H4 (cell line): ENCODE data around the gene CMSS1. TPM values are rescaled to one million over a fixed set of nuclear protein-coding genes. Genes with fewer than 3 reads are reported as not detected.
"Not testable (repeated sequence)": the region's sequence is repeated elsewhere in the genome, so short reads cannot be mapped to it uniquely, and the experiment has no call there.

Experiments
- DNase-seq: peaks from one replicate; pipeline ENCODE4 v3.0.0-alpha.2; 2015; ENCODE audit warnings: low spot score
- total RNA-seq: library from RNA; depleted of rRNA; stranded (reverse); fragments of >200 nt; shearing (Covaris generic); gene quantifications from 2 replicates; pipeline ENCODE4 v1.2.3, GENCODE V29; 2014

Gene CMSS1
- total RNA-seq, 1 experiment from 2014 or later = 39.3 TPM

- DNase-seq = no peak
Observed at GRCh38 chr3:99817047-99817436, 620 bp upstream of the CMSS1 start.

DNA sequence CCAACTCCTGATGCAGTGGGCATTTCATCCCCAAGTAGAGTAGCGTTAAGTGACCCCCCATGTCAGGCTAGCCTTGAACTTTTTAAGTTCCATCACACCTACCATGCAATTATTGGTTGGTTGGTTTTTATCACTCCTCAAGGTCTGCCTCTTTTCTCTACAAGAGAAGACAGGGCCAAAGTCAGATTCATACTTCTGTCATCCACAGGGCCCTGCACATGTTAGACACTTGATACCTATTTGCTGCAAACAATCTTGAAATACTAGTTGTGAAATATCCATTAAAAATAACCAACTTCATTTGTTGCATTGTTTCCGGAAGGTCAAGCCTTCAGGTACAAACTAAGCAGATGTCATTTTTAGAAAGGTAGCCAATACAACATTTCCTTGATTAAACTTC is 1.2 kb downstream of the CMSS1 start:
- no peak for DNase-seq

DNA sequence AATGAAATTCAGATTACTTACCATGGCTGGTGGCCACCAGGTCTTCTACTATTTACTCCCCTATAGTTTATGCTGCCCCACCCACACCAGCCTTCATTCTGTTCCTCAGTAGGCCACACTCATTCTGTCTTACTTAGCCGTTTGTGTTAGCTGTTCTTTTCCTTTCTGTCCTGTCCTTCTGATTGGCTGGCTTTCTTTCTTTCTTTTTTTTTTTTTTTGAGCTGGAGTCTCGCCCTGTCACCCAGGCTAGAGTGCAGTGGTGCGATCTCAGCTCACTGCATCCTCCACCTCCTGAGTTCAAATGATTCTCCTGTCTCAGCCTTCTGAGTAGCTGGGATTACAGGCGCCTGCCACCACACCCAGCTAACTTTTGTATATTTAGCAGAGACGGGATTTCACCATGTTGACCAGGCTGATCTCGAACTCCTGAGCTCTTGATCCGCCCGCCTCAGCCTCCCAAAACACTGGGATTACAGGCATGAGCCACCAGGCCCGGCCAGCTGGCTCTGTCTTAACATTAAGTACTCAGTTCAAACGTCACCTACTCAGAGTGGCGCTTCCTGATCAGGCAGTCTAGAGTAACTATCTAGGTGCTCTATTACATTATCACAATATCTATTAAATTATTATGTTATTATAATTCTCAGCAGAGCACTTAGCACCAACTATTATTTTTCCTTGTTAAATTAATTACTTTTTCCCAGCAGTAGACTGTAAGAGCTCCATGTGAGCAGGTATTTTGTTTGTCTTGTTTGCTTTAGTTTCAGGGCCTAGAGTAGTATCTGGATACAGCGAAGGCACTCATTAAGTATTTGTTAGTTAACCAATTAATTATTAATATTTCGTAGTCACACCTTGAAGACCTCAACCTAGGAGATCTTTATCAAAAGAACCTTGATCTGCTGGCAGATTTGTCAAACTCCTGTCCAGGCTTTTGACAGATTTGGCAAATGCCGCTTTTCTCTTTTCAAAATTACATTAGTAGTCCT is 6.4 kb downstream of the CMSS1 start:
- no peak for DNase-seq

DNA sequence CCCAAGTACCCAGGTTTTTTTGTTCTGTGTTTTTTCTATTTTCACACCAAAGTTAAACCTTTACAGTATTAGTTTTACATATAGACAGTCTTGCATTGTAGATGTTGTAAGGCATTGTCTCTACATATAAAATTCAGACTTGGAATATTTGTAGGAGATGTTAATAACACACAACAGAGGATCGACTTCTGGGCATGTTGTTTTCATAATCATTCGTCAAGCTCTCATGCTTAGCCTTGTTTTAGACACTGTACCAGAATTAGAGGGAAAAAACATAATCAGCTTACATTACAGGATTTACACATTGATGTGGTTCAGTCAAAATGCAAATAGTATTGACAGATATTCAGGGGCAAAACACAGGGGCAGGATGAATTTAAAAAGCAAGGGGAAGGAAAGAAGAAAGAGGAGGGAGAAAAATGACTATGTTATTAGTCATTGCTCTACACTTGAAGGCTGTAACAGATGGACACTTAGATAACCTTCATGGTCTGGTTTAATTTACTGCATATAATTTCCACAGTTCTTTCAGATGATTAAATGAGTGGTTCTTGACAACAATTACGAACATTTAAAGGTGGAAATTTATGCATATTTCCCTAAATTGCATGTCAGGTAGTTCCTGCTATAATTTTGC is 7.5 kb downstream of the CMSS1 start:
- no peak for DNase-seq

GRCh38 chr3:99829844-99830243 is 12.2 kb downstream of the CMSS1 start:
- no peak for DNase-seq

GRCh38 chr3:99833617-99834205 is 16.0 kb downstream of the CMSS1 start:
- DNase-seq = no peak

DNA sequence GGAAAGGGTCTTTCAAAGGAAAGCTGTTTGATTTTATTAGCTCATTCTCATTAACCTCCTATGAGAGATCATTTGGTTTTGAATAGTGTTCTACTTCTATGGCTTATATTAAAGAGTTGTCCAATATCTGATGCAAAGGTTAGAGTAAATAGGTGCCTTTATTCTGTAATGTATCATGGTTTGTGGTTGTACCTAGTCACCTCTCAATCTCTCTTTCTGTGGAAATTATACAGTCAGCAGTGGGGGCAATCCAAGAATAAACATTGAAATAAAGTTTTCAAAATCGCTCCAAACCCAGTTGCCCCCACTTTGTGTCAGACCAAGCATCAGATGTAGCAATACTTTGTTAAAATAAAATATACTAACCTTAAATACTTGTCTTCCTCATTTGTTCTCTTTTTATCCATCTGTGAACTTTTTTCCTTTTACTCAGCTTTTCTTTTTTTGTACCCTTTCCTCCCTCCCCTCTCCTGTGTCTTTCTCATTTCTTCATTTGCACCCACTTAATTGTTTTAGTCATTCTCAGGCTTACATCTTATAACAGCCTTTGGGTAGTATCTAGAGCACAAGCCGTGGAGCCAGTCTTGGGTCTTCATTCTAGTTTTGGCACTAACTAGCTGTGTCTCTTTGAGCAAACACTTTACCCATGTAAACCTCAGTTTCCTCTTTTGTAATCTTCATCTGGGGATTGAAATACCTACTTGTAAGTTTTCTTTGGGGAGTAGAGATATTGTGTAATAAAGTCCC is 16.7 kb downstream of the CMSS1 start:
- no peak for DNase-seq

DNA sequence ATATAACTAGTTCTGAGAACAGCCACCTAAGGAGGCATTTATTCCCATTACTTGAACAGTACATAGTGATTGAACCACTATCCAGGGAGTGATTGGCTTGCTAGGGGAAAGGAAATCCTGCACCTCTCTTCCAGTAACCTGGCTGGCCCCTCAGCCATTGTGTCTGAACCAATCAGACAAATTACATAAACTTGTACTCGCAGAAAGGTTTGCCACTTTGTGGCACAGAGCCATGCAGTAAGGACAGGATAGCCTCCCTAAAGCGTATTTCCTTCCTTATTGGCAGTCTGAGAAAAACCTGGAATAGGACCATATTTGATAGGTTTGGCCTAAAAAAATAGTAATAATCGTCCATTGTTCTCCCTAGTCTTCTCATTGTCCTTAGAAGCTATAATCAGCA is 19.0 kb downstream of the CMSS1 start:
- DNase-seq = no peak

DNA sequence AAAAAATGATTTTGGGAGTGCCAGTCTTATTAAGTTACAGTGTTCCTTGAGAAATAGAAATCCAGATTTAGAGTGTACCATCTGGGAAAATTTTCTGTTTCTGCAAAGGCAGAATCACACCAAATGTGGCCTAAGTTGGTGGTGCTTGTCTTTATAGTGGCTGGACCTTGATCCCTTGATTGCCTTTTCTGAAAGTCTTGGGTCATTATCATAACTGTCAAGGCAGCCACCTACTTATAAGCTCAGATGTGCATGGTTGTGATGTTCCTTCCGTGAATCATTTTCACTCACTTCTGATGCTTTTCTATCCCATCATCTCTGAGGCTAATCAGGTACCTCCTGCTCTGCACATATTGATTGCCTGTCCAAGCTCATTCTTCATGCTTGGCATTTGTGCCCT is 20.1 kb downstream of the CMSS1 start:
- no peak for DNase-seq

DNA sequence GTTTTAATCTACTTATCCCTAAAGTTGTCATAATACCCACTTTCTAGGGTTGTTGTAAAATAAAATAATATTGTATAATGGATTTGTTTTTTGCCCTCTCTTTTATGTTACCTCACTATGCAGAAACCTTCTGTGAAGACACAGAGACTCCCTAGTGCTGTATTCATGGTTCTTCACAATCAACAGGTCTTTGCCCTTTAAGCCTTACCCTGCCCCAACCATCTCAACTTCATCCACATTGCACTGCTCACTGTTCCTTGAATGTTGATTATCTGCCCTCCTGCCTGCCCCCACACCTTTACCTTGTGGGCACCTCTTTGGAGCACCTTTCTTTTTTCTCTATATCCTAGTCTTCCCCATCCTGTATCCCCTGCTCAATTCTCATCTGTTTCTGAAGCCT is 21.1 kb downstream of the CMSS1 start:
- no peak for DNase-seq

- no peak for DNase-seq
Observed at GRCh38 chr3:99839613-99840012, 22.0 kb downstream of the CMSS1 start.

DNA sequence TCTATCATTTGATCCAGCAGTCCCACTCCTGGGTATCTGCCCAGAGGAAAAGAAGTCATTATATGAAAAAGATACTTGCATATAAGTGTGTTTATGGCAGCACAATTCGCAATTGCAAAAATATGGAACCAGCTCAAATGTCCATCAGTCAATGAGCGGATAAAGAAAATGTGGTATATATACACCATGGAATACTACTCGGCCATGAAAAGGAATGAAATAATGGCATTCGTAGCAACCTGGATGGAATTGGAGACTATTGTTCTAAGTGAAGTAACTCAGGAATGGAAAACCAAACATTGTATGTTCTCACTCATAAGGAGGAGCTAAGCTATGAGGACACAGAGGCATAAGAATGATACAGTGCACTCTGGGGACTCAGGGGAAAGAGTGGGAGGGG is 24.3 kb downstream of the CMSS1 start:
- DNase-seq = not testable (repeated sequence)

DNA sequence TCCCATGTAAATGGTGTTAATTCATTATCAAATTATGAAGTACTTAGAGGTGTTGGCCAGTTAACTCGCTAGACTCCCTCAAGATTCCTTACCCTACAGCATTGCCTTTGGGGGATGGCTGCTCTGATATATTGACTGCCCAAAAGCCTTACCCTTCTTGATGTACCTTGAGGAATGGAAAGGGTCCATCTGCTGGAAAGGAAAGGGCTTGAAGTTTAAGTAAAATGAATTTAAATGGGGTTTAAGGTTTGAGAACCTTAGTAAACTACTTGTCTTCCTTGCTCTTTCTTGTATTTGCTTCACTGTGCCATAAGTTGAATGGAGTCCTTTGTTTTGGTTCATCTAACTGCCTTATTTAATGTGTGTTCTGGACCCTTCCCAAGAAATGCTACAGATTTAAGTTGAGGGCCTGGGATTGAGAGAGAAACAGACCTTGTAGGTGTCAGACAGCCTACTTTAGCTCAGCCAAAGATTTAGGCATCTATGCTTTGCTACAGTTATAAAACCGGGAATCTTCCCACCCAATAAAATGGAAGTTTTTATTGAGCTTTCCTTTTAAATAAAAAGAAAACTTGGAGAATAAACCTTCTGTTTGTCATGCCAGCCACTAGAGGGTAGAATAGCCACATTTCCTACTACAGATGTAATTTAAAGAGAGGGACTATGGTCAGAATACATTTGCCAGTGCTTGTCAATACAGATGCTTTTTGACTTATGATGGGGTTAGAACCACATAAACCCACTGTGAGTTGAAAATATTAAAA is 25.3 kb downstream of the CMSS1 start:
- peak; percentile 63 for DNase-seq

- DNase-seq = no peak
Observed at GRCh38 chr3:99843590-99844258, 26.1 kb downstream of the CMSS1 start.

GRCh38 chr3:99845331-99845730 is 27.7 kb downstream of the CMSS1 start:
- DNase-seq = no peak

DNA sequence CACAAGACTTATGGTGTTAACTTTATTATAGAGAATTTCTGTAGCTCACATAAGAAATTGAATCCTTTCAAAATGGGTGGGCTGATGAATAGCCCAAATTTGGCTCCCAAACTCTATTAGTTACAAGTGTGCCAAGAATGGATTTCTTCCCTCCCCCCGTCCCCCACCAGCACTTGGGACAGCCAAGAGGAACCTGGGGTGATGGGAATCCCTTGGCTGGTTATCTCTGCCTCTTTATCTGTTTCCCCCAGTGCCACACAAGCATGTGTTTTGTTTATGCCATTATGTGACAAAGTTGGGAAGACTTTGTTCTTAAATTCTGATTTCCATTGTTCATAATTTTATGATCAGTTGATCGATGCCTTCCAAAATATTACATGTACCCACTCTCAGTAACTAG is 28.3 kb downstream of the CMSS1 start:
- no peak for DNase-seq

DNA sequence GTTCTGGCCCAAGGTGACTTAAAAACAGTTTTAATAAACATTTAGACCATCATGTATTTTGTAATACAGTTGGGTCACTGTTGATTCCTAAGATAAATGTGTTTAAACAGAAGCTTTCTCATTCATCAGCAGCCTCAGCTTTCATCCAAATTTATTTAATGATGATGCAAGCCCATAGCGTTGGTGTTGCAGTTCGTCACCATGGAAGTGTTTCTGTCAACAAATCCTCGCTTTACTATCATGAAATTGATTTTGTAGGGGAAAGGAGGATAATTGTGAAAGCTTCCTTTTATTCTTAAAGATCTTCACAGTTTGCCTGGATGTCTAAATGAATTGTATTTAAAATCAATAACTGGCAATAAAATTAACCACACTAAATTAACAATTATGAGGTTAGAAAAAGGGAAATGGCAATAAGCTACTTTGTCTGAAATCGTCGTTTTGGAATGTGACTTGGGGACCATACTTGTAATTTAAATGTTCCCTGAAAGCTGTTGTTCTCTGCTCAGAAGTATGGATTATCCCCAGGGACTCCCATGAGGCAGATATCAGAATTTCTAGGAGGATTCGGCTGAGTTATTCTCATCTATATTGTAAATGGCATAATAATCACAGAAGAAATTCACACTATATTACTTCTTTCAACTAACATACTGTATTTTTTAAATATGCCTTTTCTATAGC is 29.0 kb downstream of the CMSS1 start:
- no peak for DNase-seq

DNA sequence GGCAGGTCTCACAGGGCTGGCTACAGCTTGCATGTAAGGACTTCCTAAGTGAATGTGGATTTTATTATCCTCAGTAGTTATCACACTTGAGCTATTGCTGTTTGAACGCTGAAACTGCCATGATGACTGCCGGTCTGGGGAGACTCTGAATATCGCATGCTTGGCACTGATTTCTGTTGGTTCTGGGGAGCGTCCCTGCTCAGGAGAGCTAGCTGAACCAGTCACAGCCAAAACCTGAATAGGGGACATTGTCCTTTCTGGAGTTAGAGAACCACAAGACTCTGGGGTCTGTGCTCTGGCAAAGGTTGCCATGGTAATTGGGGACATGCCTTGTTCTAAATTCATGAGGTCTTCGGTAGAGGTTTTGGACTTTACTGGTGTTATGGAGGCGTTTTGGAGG is 30.8 kb downstream of the CMSS1 start:
- no peak for DNase-seq

DNA sequence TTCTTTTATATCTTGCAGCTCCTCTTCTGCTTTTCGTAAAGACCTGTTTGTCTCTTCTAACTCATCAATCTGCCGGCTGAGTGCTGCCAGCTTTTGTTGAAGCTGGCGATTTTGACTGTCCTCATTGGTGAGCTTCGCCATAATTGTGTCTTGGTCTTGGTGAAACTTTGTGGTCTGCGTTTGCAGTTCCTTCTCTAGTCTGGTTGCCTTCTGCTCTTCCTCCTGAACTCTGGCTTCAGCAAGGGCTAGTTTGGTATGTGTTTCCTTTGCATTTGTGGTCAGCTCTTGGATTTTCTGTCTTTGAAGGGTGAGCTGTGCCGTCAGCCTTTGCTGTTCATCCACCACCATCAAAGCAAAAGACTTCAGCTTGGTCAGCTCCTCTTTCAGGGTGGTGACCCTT is 32.9 kb downstream of the CMSS1 start:
- no peak for DNase-seq

DNA sequence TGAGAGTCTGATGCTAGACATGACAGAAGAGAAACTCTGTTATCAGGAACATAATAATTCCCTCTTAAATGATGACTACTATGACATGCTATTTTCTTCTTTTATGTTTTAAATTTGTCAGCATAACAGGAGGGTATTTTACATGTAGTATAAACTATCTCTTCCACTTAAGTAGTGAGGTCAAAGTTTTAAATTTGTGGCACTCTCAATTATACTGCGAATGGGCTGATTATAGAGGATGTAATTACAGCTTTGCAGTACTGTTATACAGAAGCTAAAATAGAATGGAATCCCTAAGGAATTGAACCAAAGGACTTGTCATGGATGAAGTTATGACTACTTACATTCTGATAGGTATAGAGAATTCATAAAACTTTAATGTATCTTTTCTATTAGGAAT is 34.3 kb downstream of the CMSS1 start:
- no peak for DNase-seq
